AG10803 (cell line): Measurements from ENCODE around the gene NR5A1.

Source experiments
- DNase-seq: peaks from one replicate; pipeline ENCODE4 v3.0.0; 2010; ENCODE audit warnings: low read depth
- H3K4me3 ChIP-seq: 2 replicates; pipeline ENCODE4 v1.5.1; 2011; ENCODE audit warnings: mild to moderate bottlenecking, low read length, control low read depth
- CTCF ChIP-seq: conservative IDR thresholded peaks from 2 replicates; pipeline ENCODE4 v1.5.1; 2011; ENCODE audit warnings: mild to moderate bottlenecking, low read length, control low read depth, inconsistent platforms

NR5A1 gene

GRCh38 chr9:124498499-124499146, 8.6 kb downstream of the NR5A1 start:
- no peak for DNase-seq
- H3K4me3 ChIP-seq, result no peak overlapping the region
- TF ChIP-seq CTCF, result no peak

GRCh38 chr9:124498040-124498439, 9.2 kb downstream of the NR5A1 start:
- no peak for TF ChIP-seq CTCF
- H3K4me3 ChIP-seq, result no peak overlapping the region
- DNase-seq, result no peak

- no peak for TF ChIP-seq CTCF
- DNase-seq, result no peak
- H3K4me3 ChIP-seq, result no peak overlapping the region
Observed at GRCh38 chr9:124497441-124497840, 9.8 kb downstream of the NR5A1 start.

- no peak overlapping the region for H3K4me3 ChIP-seq
- no peak for TF ChIP-seq CTCF
- no peak for DNase-seq
Observed at GRCh38 chr9:124496463-124496862, 10.7 kb downstream of the NR5A1 start.

GRCh38 chr9:124496075-124496449, 11.1 kb downstream of the NR5A1 start:
- DNase-seq, result no peak
- TF ChIP-seq CTCF, result no peak
- no peak overlapping the region for H3K4me3 ChIP-seq

- no peak for DNase-seq
- no peak for TF ChIP-seq CTCF
- H3K4me3 ChIP-seq, result no peak overlapping the region
Observed at GRCh38 chr9:124495126-124496074, 11.8 kb downstream of the NR5A1 start.
